HG02973 (cell line): ENCODE measurements around the gene CHAD.
"Not testable (repeated sequence)": the region's sequence is repeated elsewhere in the genome, so short reads cannot be mapped to it uniquely, and the experiment has no call there.

Source experiments
- ATAC-seq: cut with Tn5 transposase; IDR thresholded peaks from one replicate; pipeline ENCODE4 v1.9.1; 2021; ENCODE audit warnings: moderate library complexity; ENCODE audit not compliant: unreplicated experiment

The CHAD gene

DNA sequence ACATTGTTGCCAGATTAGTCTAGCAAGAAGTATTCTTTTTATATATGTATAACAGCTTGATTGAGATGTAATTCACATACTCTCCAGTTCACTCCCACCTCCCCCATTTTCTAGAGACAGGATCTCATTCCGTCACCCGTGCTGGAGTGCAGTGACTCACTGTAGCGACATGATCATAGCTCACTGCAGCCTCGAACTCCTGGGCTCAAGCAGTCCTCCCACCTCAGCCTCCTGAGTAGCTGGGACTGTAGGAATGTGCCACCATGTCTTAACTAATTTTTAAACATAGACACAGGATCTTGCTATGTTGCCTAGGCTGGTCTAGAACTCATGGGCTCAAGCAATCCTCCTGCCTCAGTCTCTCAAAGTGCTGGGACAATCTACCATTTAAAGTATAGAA, 6.7 kb upstream of the CHAD start:
- no peak for ATAC-seq

DNA sequence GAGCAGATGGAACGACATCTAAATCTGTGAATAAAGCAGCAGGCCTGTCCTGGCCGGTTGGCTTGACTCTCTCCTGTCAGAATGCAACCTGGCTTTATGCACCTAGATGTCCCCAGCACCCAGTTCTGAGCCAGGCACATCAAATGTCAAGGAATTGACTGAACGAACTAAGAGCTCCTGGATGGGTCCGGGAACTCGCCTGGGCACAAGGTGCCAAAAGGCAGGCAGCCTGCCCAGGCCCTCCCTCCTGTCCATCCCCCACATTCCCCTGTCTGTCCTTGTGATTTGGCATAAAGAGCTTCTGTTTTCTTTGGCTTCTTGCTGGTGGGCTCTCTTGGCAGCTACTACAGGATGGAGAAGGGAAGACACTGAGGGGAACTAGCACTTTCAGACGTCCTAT, 5.8 kb upstream of the CHAD start:
- no peak for ATAC-seq

DNA sequence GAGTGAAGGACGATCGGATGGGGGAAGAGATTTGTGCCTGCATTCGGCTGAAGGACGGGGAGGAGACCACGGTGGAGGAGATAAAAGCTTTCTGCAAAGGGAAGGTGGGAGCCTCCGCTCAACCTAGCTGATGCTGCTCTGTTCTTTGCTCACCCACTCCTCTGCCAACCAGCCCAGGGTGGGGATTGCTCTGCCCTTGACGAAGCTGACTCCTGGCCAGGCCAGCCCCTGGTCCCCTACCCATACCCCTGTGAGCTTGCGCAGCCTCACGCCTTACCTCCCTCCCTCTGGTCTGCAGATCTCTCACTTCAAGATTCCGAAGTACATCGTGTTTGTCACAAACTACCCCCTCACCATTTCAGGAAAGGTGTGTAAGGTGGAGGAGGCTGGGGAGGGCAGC, 5.2 kb upstream of the CHAD start:
- no peak for ATAC-seq

DNA sequence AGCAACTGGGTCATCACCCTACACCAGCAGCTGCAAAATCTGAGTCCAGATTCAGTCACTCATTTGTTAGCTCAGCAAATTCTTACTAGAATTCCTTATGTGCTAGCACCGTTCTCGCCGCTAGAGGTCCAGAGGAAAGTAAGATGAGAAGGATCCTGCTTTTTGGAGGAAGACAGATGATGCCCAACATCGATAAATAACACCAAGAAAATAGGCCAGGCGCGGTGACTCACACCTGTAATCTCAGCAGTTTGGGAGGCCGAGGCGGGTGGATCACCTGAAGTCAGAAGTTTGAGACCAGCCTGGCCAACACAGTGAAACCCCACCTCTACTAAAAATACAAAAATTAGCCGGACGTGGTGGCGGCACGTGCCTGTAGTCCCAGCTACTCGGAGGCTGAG, 4.1 kb upstream of the CHAD start:
- ATAC-seq = not testable (repeated sequence)

DNA sequence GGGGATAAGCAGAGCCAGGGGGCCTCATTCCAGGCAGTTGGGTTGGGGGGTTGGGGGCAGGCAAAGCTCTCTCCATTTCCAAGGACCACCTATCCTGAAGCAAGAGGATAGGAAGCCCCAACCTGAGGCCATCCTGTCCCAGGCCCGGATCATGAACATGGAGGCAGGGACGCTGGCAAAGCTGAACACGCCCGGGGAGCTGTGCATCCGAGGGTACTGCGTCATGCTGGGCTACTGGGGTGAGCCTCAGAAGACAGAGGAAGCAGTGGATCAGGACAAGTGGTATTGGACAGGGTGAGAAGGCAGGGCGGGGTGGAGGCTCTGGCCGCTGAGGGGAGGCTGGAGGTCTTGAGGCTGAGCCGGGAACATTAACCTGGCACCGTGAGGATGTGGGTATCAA, 3.6 kb upstream of the CHAD start:
- no peak for ATAC-seq

DNA sequence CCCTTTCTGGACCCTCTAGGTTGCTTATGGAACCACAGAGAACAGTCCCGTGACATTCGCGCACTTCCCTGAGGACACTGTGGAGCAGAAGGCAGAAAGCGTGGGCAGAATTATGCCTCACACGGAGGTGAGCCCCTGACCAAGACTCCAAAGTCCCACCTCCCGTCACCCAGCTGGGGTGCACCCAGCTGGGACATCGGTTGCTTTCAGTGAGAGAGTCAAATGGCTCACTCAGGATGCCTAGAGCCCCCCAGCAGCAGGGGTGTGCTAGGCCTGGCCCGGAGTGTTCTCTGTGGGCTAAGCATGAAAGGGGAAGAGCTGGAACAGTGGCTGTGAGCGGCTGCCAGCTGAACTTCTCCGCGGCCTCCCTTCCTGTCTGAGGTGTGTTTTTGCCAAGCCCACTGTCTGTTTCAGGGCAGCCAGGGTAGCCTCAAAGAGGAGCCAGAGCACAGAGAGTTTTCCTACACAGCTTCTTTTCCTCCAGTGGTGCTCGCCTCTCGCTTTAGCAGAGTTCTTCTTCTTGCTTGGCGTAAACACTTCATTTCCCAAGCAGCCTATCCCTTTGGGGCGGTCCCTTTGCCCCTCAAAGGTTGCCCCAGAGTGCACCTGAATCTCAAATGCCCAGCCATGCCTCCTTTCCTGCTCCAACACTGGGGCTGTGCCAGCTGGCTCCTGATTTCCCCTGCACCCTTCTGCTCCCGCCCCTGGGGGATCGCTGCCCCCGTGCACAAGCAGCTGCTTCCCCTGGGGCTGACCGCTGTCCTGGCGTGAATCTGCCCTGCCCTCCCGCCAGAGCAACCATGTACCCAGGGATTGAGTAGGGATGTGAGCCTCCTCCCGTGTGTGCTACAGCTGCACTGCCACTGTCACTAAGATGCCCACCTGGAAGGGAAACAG, 2.6 kb upstream of the CHAD start:
- no peak for ATAC-seq

DNA sequence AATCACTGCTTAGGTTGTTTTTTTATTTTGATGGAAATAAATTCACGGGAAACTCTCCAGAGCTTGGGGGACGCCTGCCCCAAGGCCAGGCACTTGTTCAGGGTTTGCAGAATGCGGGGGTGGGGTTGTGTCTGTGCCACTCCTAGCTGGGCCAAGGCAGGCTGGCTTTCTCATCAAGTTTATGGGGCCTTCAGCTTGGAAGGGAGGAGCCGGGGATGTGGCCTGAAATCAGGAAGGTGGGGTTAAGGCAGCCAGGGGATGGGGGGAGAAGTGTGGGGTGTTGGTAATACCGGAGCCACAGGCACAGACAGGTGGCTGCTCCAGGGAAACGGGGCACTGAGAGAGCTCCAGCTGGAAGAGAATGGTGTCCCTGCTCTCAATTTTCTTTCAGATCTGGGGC, 1.7 kb upstream of the CHAD start:
- no peak for ATAC-seq

DNA sequence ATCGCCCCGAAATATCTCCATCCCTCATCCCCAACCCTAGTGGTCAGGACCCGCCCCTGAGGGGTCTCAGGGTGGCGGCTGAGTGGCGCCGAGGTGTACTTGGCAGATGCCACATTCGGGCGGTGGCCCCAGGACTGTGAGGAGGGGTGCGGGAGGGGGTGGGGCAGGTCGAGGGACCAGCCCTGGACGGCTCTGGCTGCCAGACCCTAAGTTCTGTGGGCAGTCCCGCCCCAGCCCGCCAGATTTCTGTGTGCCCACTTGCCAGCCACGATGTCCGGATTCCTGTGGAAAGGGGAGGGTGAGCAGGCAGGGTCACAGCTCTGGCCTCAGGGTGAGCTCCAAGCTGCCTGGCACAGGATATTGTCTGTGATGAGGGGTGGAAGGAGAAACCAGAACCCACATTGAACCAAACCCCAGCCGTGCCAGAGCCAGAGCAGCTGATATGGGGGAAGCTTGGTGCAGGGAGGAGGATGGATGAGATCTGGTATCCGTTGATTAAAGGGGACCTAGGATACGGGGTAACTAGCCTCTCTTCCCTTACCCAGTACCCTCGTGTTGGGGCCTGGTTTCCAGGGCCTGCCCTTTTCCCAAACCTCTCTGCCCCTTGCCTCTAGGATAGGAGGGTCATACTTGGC, 1.1 kb upstream of the CHAD start:
- no peak for ATAC-seq

DNA sequence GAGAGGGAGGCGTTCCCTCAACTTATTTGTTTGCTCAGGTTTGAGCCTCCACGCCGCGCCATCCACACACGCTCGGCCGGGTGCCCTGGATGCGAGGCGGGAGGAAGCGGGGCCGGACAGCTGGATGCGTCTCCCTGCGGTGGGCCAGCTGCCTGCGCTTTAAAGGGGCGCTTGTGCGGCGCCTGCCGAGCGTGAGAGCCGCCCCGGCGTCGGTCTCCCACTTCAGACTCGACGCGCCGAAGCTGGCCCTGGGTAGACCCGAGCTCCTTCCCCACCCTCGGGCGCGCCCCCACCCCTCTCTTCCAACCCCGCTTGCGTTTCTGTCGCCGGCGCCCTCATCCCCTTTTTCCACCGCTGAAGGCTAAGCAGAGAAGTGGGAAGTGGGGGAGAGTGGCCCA, 527 bp upstream of the CHAD start:
- ATAC-seq = no peak

DNA sequence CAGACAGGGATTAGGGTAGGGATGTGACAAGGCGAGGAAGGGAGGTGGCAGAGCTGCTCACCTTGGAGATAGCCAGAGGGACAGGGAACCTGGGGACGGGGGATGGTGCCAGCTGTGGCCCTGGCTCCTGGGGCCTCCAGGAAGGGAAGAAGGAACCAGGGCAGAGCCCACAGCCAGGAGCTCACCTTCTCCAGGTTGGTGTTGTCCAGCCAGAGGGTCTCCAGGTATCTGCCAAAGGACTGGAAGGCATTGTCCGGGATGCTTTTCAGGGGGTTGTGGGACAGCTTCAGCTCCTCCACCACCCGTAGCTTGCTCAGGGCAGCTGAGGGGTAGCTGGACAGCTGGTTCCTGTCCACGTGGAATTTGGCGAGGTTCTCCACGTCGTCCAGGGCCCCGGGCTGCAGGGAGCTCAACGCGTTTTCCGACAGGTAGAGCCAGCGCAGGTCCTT, 801 bp downstream of the CHAD start:
- no peak for ATAC-seq

DNA sequence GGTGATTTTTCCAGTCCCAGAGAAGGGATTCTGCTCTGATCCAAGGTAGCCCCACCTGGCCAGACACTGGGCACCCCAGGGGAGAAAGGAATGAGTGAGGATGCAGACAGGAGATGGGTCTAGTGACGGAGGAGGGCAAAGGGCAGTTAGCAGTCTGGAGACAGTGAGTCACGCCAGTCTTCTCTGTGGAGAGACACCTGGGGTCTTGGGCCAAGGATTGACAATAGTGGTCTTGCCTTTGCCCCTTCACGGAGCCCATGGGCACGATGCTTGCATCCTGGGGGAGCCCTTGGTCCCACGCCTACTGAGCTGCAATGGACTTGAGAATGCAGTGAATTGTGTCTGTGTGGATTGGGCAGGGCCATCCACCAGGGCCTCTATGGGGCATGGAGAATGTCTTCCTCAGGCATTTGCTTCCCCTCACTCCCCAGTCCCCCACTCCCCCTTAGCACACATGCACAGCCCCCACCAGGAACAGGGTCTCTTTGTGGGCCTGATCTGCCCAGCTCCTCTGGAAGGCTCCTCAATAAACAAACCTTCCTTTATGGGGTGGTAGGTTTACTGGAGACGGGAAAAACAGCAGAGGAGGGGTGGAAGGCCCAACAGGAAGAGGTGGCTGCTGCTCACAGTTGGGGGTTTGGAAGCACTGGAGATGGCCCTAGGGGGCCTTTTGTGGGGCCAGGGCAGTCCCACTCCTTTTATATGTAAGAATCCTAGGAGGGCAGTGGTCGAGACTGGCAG, 1.4 kb downstream of the CHAD start:
- no peak for ATAC-seq

DNA sequence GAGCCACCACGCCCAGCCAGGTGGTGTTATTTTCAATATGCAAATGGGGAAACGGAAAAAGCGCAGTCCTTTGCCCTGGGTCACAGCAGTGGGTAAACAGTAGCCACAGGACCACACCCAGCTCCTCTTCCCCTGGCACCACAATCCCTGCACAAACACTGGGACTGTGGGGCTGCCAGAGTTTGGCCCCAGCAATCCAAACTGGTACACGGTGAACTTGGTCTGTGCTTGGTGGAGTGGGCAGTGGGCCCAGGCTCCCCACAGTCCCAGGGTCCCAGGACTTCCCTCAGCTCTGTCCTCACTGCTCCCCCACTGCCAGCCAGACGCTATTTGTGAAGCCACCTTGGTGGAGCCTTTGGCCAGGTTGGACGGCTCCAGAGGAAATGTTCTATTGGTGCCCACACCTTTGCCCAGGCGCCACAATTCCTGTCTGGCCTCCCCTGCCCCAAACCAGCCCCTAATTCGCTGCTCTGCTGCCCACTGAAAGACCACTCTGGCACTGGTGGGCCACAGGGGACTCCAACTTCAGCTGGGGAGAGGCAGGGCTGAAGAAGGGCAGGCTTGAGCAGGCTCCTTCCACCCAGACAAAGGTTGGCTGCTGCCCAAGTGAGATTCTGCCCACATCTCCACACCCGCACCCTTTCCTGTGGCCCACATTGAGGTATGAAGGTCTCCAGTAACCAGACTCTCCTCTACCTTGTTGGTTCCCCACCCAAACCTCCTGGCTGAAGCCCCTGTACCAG, 2.1 kb downstream of the CHAD start:
- ATAC-seq = no peak

DNA sequence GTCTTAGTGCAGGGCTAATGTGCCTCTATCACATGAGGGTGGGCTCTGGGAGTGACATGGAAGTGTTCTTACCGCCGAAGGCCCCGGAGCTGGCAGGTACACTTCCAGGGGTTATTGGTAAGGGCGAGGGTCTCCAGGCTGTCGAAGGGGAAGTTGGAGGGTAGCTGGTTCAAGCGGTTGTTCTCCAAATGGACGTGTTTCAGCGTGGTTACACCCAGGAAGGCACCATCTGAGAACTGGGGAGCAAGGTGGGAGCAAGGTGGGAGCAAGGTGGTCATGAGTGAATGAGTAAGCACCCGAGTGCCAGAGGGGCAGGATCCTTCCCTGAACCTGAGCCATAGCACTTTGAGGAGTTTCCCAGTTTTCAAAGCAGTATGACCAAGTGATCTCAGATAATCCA, 3.0 kb downstream of the CHAD start:
- ATAC-seq = no peak

DNA sequence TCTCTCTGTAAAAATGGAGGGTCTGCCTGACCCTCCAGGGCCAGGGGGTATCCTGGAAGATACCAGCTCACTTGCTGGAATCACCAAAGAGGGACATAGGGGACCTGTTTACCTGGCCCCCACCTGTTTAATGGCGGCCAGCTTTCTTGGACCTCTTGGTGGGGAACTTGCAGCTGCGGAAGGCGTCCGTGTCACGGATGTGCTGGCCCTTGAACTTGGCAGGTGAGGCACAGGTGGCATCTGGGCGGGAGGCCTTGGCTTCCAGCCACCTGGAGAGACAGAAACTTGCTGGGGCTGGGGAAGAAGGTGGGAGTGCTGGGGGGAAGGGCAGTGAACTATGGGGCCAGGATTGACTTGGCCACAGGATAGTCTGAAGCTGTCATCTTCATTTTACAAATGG, 3.5 kb downstream of the CHAD start:
- ATAC-seq = no peak

DNA sequence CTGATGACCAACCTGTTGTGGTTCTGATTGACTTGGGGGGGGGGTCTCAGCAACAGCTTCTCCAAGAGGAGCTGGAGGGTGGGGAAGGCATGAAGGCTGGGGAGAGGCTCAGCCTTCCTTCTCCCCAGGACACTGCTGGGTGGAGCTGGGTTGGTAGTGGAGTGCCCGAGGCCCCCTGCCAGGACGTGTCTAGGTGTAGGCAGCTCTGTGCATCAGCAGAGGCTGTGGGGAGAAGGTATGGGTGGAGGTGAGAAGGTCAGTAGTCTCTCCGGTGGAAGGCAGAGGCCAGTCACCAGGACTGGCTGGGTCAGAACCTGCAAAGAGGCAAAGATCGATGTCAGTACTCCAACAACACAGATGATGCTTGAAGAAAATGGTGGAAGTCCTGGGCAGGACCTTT, 3.9 kb downstream of the CHAD start:
- no peak for ATAC-seq

DNA sequence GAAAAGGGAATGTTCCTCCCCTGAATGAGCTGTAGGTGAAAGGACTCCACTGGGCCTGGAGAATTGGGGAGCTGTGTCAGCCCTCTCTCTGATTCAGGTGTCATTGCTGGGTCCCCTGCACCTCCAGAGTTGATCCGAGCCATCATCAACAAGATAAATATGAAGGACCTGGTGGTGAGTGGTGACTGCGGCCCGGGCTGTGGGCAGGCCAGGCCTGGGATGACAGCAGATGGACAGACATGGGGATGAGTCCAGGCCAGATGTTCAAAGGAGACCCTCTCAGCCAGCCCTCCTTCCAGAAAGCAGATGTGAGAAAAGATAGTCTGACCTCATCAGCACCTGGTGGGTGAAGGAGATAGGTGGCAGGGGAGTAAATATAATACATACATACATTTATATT, 4.6 kb downstream of the CHAD start:
- ATAC-seq = no peak

DNA sequence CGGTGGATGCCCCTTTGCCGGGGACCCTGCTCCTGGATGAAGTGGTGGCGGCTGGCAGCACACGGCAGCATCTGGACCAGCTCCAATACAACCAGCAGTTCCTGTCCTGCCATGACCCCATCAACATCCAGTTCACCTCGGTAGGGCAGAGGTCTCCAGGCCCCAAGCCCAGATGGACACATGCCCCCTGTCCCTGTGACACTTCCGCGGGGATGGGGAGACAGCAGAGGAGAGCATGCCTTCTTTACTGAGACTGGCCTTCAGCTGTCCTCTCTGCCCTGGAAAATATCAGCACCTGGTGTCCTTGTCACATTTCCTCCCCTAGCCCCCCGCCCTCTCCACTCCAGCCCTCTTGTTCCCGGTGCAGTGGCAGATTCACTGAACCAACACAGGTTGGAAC, 6.2 kb downstream of the CHAD start:
- no peak for ATAC-seq

DNA sequence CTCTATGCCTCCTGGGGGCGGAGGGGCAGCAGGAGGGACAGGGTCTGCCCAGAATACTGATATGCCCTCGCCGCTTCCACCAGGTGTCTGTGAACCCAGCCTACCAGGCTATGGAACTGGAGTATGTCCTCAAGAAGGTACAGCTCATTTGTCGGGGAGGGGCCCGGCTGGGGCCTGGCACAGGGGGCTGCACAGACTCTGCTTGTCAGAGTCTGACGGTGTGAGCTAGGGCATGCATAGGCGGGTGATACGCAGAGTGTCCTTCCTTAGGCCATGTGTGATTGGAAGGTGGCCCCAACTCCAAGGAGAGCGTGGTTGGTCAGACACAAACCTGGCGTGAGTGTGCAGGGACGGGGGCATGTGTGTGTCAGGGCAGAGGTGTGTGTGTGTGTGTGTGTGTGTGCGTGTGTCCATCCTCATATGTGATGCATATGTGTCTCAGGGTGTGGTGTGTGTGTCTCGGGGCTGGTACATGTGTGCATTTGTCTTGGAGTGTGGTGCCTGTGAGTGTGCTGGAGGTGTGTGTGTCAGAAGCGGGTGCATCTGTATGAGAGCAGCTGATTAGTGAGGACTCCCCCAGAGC, 7.0 kb downstream of the CHAD start:
- no peak for ATAC-seq

DNA sequence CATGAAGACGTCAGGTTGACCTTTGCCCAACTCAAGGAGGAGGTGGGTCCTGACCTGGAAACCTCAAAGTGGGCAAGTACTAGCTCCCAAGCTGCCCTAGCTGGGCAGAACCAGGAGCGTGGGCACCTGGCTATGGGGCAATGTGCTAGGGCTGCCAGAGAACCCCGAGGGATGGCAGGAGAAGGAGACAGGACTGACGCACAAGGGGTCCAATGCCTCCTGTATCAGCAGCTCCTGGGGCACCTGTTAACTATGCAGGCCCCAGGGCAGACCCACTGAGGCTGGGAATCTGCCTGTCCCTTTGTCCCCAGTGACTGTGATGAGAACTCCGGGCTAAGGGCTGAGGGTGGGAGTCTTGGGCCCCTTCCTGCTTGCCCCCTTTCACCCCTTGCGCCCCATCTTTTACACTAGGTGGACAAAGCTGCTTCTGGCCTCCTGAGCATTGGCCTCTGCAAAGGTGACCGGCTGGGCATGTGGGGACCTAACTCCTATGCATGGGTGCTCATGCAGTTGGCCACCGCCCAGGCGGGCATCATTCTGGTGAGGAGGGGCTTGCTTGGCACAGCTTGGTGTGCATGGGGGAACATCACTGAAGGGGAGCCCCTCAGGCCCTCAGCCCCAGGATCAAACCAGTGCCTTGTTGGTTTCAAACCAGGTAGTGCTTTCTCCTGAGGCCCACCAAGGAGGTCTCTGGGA, 7.7 kb downstream of the CHAD start:
- ATAC-seq = no peak

DNA sequence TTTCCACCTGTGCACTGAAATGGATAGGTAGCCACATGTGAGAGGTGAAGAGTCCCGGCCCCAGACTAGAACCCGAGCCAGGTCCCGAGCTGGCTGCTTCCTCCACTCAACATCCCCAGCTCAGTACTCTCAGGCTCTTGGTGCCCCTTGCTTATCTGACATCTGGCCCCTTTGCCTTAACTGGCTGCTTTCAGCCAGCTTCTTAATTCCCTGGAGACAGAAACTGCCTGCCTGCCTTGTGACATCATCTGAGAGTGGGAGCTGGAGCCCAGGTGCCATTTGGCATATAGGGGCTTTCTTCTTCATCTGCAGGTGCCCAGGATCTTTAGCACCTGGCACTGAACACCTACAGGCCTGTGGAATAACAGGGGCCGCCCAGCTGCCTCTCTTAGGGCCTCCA, 8.9 kb downstream of the CHAD start:
- ATAC-seq = no peak
